Measurements from ENCODE around the gene BAG3.
"Not testable (repeated sequence)": the region's sequence is repeated elsewhere in the genome, so short reads cannot be mapped to it uniquely, and the experiment has no call there.

BAG3 gene

GRCh38 chr10:119640875-119641526 is 10.2 kb upstream of the BAG3 start:
- no peak for DNase-seq (ENCODE audit: low spot score)

- DNase-seq (ENCODE audit: low spot score): no peak
Observed at GRCh38 chr10:119642556-119643111, 8.5 kb upstream of the BAG3 start.

GRCh38 chr10:119643306-119644204 is 7.6 kb upstream of the BAG3 start:
- DNase-seq (ENCODE audit: low spot score): peak; percentile 32

GRCh38 chr10:119644205-119644814 is 6.9 kb upstream of the BAG3 start:
- no peak for DNase-seq (ENCODE audit: low spot score)

- no peak for DNase-seq (ENCODE audit: low spot score)
Observed at GRCh38 chr10:119644994-119645393, 6.2 kb upstream of the BAG3 start.

- no peak for DNase-seq (ENCODE audit: low spot score)
Observed at GRCh38 chr10:119650062-119650461, 1.1 kb upstream of the BAG3 start.

GRCh38 chr10:119651514-119652360 is 557 bp downstream of the BAG3 start:
- DNase-seq (ENCODE audit: low spot score): peak; percentile 43

GRCh38 chr10:119652361-119652730 is 1.2 kb downstream of the BAG3 start:
- DNase-seq (ENCODE audit: low spot score): peak; percentile 57

GRCh38 chr10:119653209-119653608 is 2.0 kb downstream of the BAG3 start:
- no peak for DNase-seq (ENCODE audit: low spot score)

- DNase-seq (ENCODE audit: low spot score): no peak
Observed at GRCh38 chr10:119653916-119654315, 2.7 kb downstream of the BAG3 start.

GRCh38 chr10:119654540-119654939 is 3.4 kb downstream of the BAG3 start:
- DNase-seq (ENCODE audit: low spot score): peak; percentile 15

- DNase-seq (ENCODE audit: low spot score): peak; percentile 70
Observed at GRCh38 chr10:119655566-119656001, 4.4 kb downstream of the BAG3 start.

- no peak for DNase-seq (ENCODE audit: low spot score)
Observed at GRCh38 chr10:119656760-119657159, 5.6 kb downstream of the BAG3 start.

GRCh38 chr10:119657725-119658124 is 6.5 kb downstream of the BAG3 start:
- DNase-seq (ENCODE audit: low spot score): no peak

GRCh38 chr10:119658274-119658673 is 7.1 kb downstream of the BAG3 start:
- DNase-seq (ENCODE audit: low spot score): peak; percentile 93

GRCh38 chr10:119659951-119660350 is 8.8 kb downstream of the BAG3 start:
- no peak for DNase-seq (ENCODE audit: low spot score)

- DNase-seq (ENCODE audit: low spot score): not testable (repeated sequence)
Observed at GRCh38 chr10:119662076-119662605, 11.0 kb downstream of the BAG3 start.

GRCh38 chr10:119663866-119664698 is 12.9 kb downstream of the BAG3 start:
- no peak for DNase-seq (ENCODE audit: low spot score)

- no peak for DNase-seq (ENCODE audit: low spot score)
Observed at GRCh38 chr10:119665901-119666708, 14.9 kb downstream of the BAG3 start.

- no peak for DNase-seq (ENCODE audit: low spot score)
Observed at GRCh38 chr10:119666709-119667004, 15.5 kb downstream of the BAG3 start.
